Activated CD8-positive, alpha-beta memory T cell treated with anti-CD3 and anti-CD28 coated beads, Interleukin-2, amount 10 ng/mL, durations not matched to agents 7 days and 5 days (primary cell): ENCODE measurements around the gene ANKRD31. TPM values are rescaled to one million over a fixed set of nuclear protein-coding genes. Genes with fewer than 3 reads are reported as not detected.

Experiments
- ATAC-seq: fragments of 150-1000 bp; cut with Tn5 transposase; one replicate; pipeline ENCODE4 v1.10.0; 2021; ENCODE audit warnings: moderate library complexity
- CTCF ChIA-PET: fragments of 350-600 bp; sonication (Branson Sonifier 250); formaldehyde crosslinking; loops from one replicate; lab custom pipeline; 2021; ENCODE audit warnings: antibody characterized with exemption; lab: Charles Lee
- DNase-seq: peaks from one replicate; pipeline ENCODE4 v3.0.0-alpha.2; 2020
- H3K27ac Mint-ChIP-seq: one replicate; pipeline ENCODE4 v1.8.0; 2021; ENCODE audit warnings: mild to moderate bottlenecking, mixed read lengths
- H3K27me3 Mint-ChIP-seq: one replicate; pipeline ENCODE4 v1.8.0; 2021; ENCODE audit warnings: mixed read lengths
- H3K36me3 Mint-ChIP-seq: one replicate; pipeline ENCODE4 v1.8.0; 2021; ENCODE audit warnings: mild to moderate bottlenecking, mixed read lengths
- H3K4me1 Mint-ChIP-seq: one replicate; pipeline ENCODE4 v1.8.0; 2021; ENCODE audit warnings: mixed read lengths
- H3K4me3 Mint-ChIP-seq: one replicate; pipeline ENCODE4 v1.8.0; 2021; ENCODE audit warnings: mild to moderate bottlenecking, moderate library complexity, mixed read lengths
- H3K9me3 Mint-ChIP-seq: one replicate; pipeline ENCODE4 v1.8.0; 2022; ENCODE audit warnings: low read depth, mixed read lengths
- total RNA-seq, 2 experiments: library from RNA; stranded (reverse); gene quantifications; one replicate each; pipeline ENCODE4 v1.2.3, GENCODE V29; 2021

ANKRD31 gene
- total RNA-seq, 2 experiments from 2014 or later = 0.26 to 0.28 TPM

DNA sequence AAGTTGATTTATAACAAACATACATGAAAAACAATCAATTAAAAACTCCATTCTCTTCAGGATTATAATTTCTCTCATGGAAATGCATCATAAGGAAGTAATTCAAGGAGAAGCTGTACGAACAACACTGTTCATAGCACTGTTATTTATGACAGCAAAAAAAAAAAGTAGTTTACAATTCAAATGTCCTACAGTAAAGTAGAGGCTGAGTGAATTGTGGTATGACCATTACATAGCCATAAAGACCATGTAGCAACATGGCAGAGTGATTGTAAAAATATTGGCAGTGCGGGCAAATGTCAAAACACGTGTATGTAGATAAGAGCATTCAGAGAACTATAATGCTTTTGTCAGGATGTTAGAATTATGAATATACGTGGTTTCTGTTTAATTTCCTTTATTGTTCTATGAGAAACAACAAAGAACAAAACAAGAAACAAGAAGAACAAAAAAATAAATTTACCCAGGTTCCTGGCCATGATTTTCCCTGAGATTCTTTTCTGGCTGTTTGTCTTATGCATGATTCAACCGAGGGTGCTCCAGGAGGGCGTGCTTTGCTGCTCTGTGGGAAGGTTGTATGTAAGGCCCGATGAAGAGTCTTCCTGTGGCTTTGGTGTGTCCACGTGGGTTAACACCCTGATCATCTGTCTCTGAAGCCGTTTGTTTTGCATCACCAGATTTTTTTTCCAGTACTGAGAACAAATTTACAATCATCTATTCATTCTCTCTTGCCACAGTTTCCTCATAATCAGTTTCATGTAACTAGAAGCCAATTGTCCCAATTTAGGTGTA, 213.1 kb downstream of the ANKRD31 start:
- Mint-ChIP-seq H3K4me3 (no peak overlapping the region), H3K4me1 (peaks cover 21% of the 10 kb centered on the region), H3K9me3 (no peaks in the 10 kb centered on the region), H3K36me3 (no peaks in the 10 kb centered on the region), H3K27me3 (peaks cover 11% of the 10 kb centered on the region), H3K27ac (peak overlapping the region; percentile 60)
- ATAC-seq = peak; percentile 89
- CTCF ChIA-PET = no interaction called here
- DNase-seq = peak; percentile 64

GRCh38 chr5:75021800-75022199, 214.9 kb downstream of the ANKRD31 start:
- H3K4me1 Mint-ChIP-seq = peaks cover 17% of the 10 kb centered on the region
- H3K36me3 Mint-ChIP-seq = no peaks in the 10 kb centered on the region
- peaks cover 3% of the 10 kb centered on the region for H3K27me3 Mint-ChIP-seq
- no peak for ATAC-seq
- no peak overlapping the region for H3K27ac Mint-ChIP-seq
- CTCF ChIA-PET = interaction anchor here (0.9 kb wide), 1 partner anchor 15 kb away, joined by 3 read pairs; no protein-coding TSS in a partner anchor
- no peak for DNase-seq
- no peak overlapping the region for H3K4me3 Mint-ChIP-seq
- H3K9me3 Mint-ChIP-seq = no peaks in the 10 kb centered on the region

DNA sequence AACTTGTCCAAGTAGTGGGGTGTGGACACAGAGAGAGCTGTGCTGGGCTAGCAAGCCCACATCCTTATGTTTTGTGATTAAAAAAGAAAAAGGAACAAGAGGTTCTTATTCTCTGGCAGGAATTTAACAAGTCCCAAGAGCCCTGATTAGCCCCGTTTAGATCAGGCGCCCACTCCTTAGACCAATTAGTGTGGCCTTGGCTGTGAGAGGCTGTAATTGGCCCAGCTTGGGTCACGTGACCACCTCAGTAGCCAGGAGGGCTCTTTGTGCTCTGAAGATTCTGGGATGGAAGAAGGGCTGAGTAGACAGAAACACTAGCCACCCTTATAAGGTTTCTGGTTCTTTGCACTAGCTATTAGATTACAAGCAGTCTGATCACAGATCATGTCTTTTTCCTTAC, 215.5 kb downstream of the ANKRD31 start:
- Mint-ChIP-seq H3K27me3 (peaks cover 3% of the 10 kb centered on the region), H3K4me1 (peaks cover 17% of the 10 kb centered on the region), H3K9me3 (no peaks in the 10 kb centered on the region), H3K36me3 (no peaks in the 10 kb centered on the region), H3K27ac (no peak overlapping the region), H3K4me3 (no peak overlapping the region)
- DNase-seq (no peak), ATAC-seq (no peak)
- CTCF ChIA-PET = no interaction called here

GRCh38 chr5:75020016-75020656, 216.5 kb downstream of the ANKRD31 start:
- H3K27ac Mint-ChIP-seq = no peak overlapping the region
- DNase-seq (no peak), ATAC-seq (no peak)
- no peaks in the 10 kb centered on the region for H3K36me3 Mint-ChIP-seq
- H3K4me1 Mint-ChIP-seq = peaks cover 17% of the 10 kb centered on the region
- no peak overlapping the region for H3K4me3 Mint-ChIP-seq
- no peaks in the 10 kb centered on the region for H3K9me3 Mint-ChIP-seq
- peaks cover 2% of the 10 kb centered on the region for H3K27me3 Mint-ChIP-seq
- CTCF ChIA-PET = interaction anchor here (0.6 kb wide), 1 partner anchor 1216 kb away, joined by 3 read pairs; no protein-coding TSS in a partner anchor

- H3K27ac Mint-ChIP-seq = no peak overlapping the region
- H3K9me3 Mint-ChIP-seq = no peaks in the 10 kb centered on the region
- no peaks in the 10 kb centered on the region for H3K36me3 Mint-ChIP-seq
- CTCF ChIA-PET = interaction anchor here (1.0 kb wide), 1 partner anchor 94 kb away, joined by 3 read pairs; no protein-coding TSS in a partner anchor
- ATAC-seq (no peak), DNase-seq (no peak)
- H3K27me3 Mint-ChIP-seq = no peaks in the 10 kb centered on the region
- H3K4me3 Mint-ChIP-seq = no peak overlapping the region
- peaks cover 10% of the 10 kb centered on the region for H3K4me1 Mint-ChIP-seq
Measured at GRCh38 chr5:75018805-75019587, 217.7 kb downstream of the ANKRD31 start.

Other genes starting within 250 kb of the ANKRD31 start
- gene GCNT4, start 184.3 kb downstream of the ANKRD31 start, total RNA-seq = under 1 TPM; 0.07 to 0.41 TPM
- 10 to 100 TPM; 69.5 to 99.8 TPM for gene HMGCR, start 100.3 kb upstream of the ANKRD31 start, total RNA-seq